Measurements from ENCODE around the gene GRB10.

GRB10 gene

GRCh38 chr7:50665403-50666123 is 117.1 kb downstream of the GRB10 start:
- H3K27ac Mint-ChIP-seq = no peak overlapping the region
- no peaks in the 10 kb centered on the region for H3K27me3 Mint-ChIP-seq
- peaks cover 48% of the 10 kb centered on the region for H3K4me1 Mint-ChIP-seq (ENCODE audit: low read depth)
- no peaks in the 10 kb centered on the region for H3K9me3 Mint-ChIP-seq
- H3K36me3 Mint-ChIP-seq (ENCODE audit: low read depth) = no peaks in the 10 kb centered on the region
- no peak overlapping the region for H3K4me3 Mint-ChIP-seq

- H3K27ac Mint-ChIP-seq = no peak overlapping the region
- no peak overlapping the region for H3K4me3 Mint-ChIP-seq
- no peaks in the 10 kb centered on the region for H3K36me3 Mint-ChIP-seq (ENCODE audit: low read depth)
- H3K4me1 Mint-ChIP-seq (ENCODE audit: low read depth) = peaks cover 54% of the 10 kb centered on the region
- no peaks in the 10 kb centered on the region for H3K9me3 Mint-ChIP-seq
- no peaks in the 10 kb centered on the region for H3K27me3 Mint-ChIP-seq
Measured at GRCh38 chr7:50664937-50665336, 117.8 kb downstream of the GRB10 start.

- peaks cover 58% of the 10 kb centered on the region for H3K4me1 Mint-ChIP-seq (ENCODE audit: low read depth)
- H3K36me3 Mint-ChIP-seq (ENCODE audit: low read depth) = no peaks in the 10 kb centered on the region
- H3K9me3 Mint-ChIP-seq = no peaks in the 10 kb centered on the region
- H3K27ac Mint-ChIP-seq = no peak overlapping the region
- H3K27me3 Mint-ChIP-seq = no peaks in the 10 kb centered on the region
- H3K4me3 Mint-ChIP-seq = no peak overlapping the region
Measured at GRCh38 chr7:50664461-50664922, 118.2 kb downstream of the GRB10 start.

GRCh38 chr7:50663396-50664102 is 119.1 kb downstream of the GRB10 start:
- H3K4me3 Mint-ChIP-seq = no peak overlapping the region
- H3K27me3 Mint-ChIP-seq = no peaks in the 10 kb centered on the region
- peaks cover 58% of the 10 kb centered on the region for H3K4me1 Mint-ChIP-seq (ENCODE audit: low read depth)
- no peaks in the 10 kb centered on the region for H3K36me3 Mint-ChIP-seq (ENCODE audit: low read depth)
- H3K9me3 Mint-ChIP-seq = no peaks in the 10 kb centered on the region
- no peak overlapping the region for H3K27ac Mint-ChIP-seq

- no peaks in the 10 kb centered on the region for H3K27me3 Mint-ChIP-seq
- no peaks in the 10 kb centered on the region for H3K36me3 Mint-ChIP-seq (ENCODE audit: low read depth)
- H3K4me3 Mint-ChIP-seq = no peak overlapping the region
- H3K27ac Mint-ChIP-seq = no peak overlapping the region
- no peaks in the 10 kb centered on the region for H3K9me3 Mint-ChIP-seq
- H3K4me1 Mint-ChIP-seq (ENCODE audit: low read depth) = peaks cover 58% of the 10 kb centered on the region
Measured at GRCh38 chr7:50662996-50663395, 119.7 kb downstream of the GRB10 start.

- Mint-ChIP-seq H3K27ac (no peak overlapping the region), H3K27me3 (no peaks in the 10 kb centered on the region), H3K4me3 (no peak overlapping the region), H3K4me1 (ENCODE audit: low read depth) (peaks cover 58% of the 10 kb centered on the region), H3K36me3 (ENCODE audit: low read depth) (no peaks in the 10 kb centered on the region), H3K9me3 (no peaks in the 10 kb centered on the region)
Measured at GRCh38 chr7:50662041-50662694, 120.5 kb downstream of the GRB10 start.

GRCh38 chr7:50661345-50662040 is 121.2 kb downstream of the GRB10 start:
- Mint-ChIP-seq H3K4me1 (ENCODE audit: low read depth) (peaks cover 58% of the 10 kb centered on the region), H3K4me3 (peak overlapping the region; percentile 47), H3K27me3 (no peaks in the 10 kb centered on the region), H3K9me3 (no peaks in the 10 kb centered on the region), H3K36me3 (ENCODE audit: low read depth) (no peaks in the 10 kb centered on the region), H3K27ac (no peak overlapping the region)

GRCh38 chr7:50660830-50661175 is 121.9 kb downstream of the GRB10 start:
- Mint-ChIP-seq H3K36me3 (ENCODE audit: low read depth) (no peaks in the 10 kb centered on the region), H3K4me3 (peak overlapping the region; percentile 60), H3K27ac (no peak overlapping the region), H3K9me3 (no peaks in the 10 kb centered on the region), H3K4me1 (ENCODE audit: low read depth) (peaks cover 58% of the 10 kb centered on the region), H3K27me3 (no peaks in the 10 kb centered on the region)

GRCh38 chr7:50660040-50660829 is 122.5 kb downstream of the GRB10 start:
- Mint-ChIP-seq H3K36me3 (ENCODE audit: low read depth) (no peaks in the 10 kb centered on the region), H3K27ac (peak overlapping the region; percentile 83), H3K27me3 (no peaks in the 10 kb centered on the region), H3K4me1 (ENCODE audit: low read depth) (peaks cover 55% of the 10 kb centered on the region), H3K4me3 (peak overlapping the region; percentile 60), H3K9me3 (no peaks in the 10 kb centered on the region)

GRCh38 chr7:50659329-50659965 is 123.2 kb downstream of the GRB10 start:
- H3K4me3 Mint-ChIP-seq = no peak overlapping the region
- peaks cover 47% of the 10 kb centered on the region for H3K4me1 Mint-ChIP-seq (ENCODE audit: low read depth)
- H3K27ac Mint-ChIP-seq = peak overlapping the region; percentile 83
- no peaks in the 10 kb centered on the region for H3K27me3 Mint-ChIP-seq
- no peaks in the 10 kb centered on the region for H3K36me3 Mint-ChIP-seq (ENCODE audit: low read depth)
- H3K9me3 Mint-ChIP-seq = no peaks in the 10 kb centered on the region

GRCh38 chr7:50658696-50659095 is 124.0 kb downstream of the GRB10 start:
- Mint-ChIP-seq H3K36me3 (ENCODE audit: low read depth) (no peaks in the 10 kb centered on the region), H3K27me3 (no peaks in the 10 kb centered on the region), H3K4me1 (ENCODE audit: low read depth) (peaks cover 41% of the 10 kb centered on the region), H3K9me3 (no peaks in the 10 kb centered on the region), H3K4me3 (no peak overlapping the region), H3K27ac (no peak overlapping the region)

- H3K4me1 Mint-ChIP-seq (ENCODE audit: low read depth) = peaks cover 34% of the 10 kb centered on the region
- no peaks in the 10 kb centered on the region for H3K36me3 Mint-ChIP-seq (ENCODE audit: low read depth)
- no peaks in the 10 kb centered on the region for H3K9me3 Mint-ChIP-seq
- no peaks in the 10 kb centered on the region for H3K27me3 Mint-ChIP-seq
- H3K27ac Mint-ChIP-seq = no peak overlapping the region
- no peak overlapping the region for H3K4me3 Mint-ChIP-seq
Measured at GRCh38 chr7:50657912-50658311, 124.8 kb downstream of the GRB10 start.

GRCh38 chr7:50657341-50657873 is 125.3 kb downstream of the GRB10 start:
- Mint-ChIP-seq H3K4me3 (no peak overlapping the region), H3K9me3 (no peaks in the 10 kb centered on the region), H3K27me3 (no peaks in the 10 kb centered on the region), H3K27ac (no peak overlapping the region), H3K36me3 (ENCODE audit: low read depth) (no peaks in the 10 kb centered on the region), H3K4me1 (ENCODE audit: low read depth) (peaks cover 29% of the 10 kb centered on the region)

All from stimulated activated naive CD8-positive, alpha-beta T cell treated with anti-CD3 and anti-CD28 coated beads, Interleukin-15, Interleukin-2, amounts not matched to agents 100 ng/mL and 50 ng/mL, for 24 hours (primary cell).